ENCODE measurements around the gene MLXIP.
"Not testable (repeated sequence)": the region's sequence is repeated elsewhere in the genome, so short reads cannot be mapped to it uniquely, and the experiment has no call there.

MLXIP gene

DNA sequence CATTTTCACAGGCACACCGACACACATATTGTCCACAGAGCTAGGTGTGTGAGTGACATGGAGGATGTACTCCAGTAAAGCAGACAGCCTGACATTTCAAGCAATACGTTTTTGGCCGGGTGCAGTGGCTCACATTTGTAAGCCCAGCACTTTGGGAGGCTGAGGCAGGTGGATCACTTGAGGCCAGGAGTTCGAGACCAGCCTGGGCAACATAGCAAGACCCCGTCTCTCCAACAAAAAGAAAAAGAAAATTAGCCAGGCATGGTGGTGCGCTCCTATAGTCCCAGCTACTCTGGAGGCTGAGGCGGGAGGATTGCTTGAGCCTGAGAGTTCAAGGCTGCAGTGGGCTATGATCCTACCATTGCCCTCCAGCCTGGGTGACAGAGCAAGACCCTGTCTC lies 22.1 kb upstream of the MLXIP start:
- DNase-seq, result not testable (repeated sequence)

- DNase-seq, result no peak
These were observed 21.4 kb upstream of the MLXIP start for GRCh38 chr12:122057007-122057735.

GRCh38 chr12:122057769-122058168 lies 20.8 kb upstream of the MLXIP start:
- no peak for DNase-seq

DNA sequence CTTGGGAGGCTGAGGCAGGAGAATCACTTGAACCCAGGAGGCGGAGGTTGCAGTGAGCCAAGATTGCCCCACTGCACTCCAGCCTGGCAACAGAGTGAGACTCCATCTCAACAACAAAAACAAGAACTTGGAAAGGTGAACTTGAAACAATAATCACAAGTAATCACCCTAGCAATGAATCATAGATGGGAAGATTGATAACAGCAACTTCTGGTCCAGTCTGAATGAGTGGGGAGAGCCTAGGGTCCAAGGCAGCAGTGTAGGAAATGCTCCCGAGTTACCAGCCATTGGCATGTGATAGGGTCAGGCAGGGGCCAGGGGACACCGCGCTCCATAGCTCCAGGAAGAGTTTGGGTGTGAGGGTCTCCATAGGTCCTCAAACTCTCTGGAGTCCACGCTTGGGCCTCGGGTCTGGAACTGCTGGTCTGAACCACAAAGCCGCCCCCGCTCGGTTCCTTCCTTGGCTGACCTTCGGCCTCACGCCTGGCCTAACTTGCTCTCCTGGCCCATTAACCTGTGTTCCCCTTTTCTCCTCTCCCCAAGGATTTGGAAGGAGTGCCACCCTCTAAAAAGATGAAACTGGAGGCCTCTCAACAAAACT lies 19.9 kb upstream of the MLXIP start:
- no peak for DNase-seq

GRCh38 chr12:122059203-122059960 lies 19.2 kb upstream of the MLXIP start:
- no peak for DNase-seq

DNA sequence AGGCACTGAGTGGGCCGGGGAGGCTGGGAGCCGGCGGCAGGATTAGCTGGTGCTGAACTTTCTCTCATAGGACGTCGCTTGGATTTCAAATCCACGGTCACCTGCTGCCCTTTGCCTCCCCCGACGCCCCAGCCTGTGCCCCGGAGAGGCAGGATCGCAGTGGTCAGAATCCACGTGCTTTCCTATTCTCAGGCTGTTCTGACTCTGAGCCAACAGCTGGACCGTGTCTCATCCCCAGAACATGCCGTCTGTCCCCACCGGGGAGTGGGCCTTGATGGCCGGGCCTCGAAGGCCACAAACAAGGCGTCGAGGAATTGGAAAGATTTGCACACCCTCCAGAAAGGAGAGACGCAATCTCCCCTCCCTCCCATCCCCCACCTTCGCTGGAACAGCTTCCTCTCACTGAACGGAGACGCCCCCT lies 18.5 kb upstream of the MLXIP start:
- DNase-seq, result no peak

- DNase-seq, result no peak
These were observed 17.3 kb upstream of the MLXIP start for GRCh38 chr12:122061253-122061652.

DNA sequence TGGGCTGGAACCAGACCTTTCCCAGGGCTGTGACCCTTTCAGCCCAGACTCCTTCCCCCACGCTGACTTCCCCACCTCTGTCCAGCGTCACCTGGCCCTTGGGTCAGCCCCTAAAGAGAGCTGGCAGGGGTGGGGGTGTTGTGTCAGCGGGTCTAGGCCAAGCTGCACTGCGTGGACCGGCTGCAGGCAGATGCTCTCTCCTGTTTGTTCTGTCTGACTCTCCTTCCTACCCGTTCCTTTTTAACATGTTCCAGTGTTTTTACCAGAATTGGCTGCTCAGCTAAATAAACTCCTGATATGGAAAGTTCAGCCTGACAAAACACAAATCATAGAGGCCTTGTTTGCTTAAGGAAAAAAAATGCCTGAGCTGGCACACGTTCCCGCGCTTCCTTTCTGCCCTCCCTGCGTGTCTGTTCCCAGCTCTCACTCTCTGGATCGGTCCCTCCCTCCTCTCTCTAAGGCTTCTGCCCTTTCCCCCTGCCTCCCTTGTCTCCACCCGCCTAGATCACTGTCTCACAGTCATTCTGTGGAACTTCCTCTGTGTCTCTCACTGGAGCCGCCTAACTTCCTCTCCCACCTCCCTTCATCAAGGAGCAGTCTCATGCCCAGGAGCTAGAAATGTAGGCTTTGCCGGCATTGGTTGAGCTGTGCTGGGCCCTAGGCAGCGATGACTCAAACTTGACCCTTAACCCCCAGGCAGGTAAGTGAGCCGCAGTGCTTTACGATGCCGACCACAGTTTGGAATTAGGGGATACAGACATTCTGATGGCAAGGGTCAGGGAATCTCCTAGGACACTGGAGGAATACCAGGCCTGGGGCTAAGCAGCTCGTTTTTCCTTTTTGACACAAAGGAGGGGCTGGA lies 15.5 kb upstream of the MLXIP start:
- DNase-seq, result no peak

DNA sequence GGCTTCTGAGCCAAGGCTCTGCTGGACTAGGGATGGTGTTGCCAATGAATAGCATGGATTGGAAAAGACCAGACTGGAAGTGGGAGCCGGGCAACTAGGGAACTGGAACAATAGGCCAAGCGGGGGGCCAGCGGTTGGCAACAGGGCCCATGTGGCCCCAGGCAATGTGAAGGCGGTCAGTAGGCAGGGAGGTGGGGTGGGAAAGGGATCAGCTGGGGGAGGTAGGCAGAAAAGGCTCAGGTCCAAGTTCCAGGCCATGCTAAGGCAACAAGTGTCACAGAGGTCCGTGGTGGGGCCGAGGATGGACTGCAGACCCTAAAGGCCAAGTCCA lies 14.9 kb upstream of the MLXIP start:
- no peak for DNase-seq

GRCh38 chr12:122064025-122064777 lies 14.4 kb upstream of the MLXIP start:
- peak; percentile 70 to 71 for DNase-seq

DNA sequence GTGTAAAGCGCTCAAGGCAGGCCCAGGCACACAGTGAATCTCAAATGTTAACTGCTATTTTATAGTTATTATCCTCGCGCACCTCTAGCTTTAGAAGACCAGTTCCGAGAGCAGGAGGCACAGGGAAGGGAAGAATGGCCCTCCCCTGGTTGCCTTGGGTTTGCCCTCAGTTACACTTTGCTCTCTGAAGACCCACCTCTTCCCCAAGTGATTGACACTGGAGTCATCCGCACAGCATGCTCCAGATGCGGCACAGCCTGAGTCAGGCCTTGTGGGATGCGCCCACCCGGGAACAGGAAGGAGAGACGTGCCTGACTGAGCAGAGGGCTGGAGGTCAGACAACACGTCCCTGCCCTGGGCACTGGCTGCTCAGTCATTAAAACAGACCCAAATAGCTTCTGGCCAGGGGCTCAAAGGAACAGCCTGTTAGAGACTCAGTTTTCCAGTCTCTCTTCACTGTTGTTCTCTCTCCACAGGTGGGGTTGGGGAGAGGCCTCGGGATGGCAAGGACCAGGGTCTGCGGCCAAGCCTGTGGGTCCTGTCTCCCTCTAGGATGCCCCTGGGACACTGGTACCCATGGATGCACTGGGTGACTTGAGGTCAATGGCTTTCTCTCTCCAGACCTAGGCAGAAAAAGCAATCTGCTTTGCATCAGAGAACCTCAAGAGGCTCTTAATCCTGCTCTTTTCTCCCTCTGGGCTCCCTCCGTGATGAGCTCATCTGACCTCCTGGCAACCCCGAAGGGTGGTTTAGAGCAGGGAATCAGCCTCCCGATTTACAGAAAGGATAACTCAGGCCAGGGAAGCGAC lies 13.6 kb upstream of the MLXIP start:
- no peak for DNase-seq

DNA sequence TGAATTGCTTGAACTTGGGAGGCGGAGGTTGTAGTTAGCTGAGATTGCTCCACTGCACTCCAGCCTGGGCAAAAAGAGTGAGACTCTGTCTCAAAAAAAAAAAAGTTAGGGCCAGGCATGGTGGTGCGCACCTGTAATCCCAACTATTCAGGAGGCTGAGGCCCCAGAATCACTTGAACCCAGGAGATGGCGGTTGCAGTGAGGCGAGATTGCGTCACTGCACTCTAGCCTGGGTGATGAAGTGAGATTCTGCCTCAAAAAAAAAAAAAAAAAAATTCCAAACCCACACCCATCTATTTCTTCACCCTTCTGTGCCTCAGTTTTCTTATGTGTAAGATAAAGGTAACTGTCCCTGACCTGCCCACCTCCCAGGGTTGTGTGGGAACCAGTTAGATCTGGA lies 11.0 kb upstream of the MLXIP start:
- no peak for DNase-seq

- peak in 1 of 2 experiments; percentile 44 for DNase-seq
These were observed 10.6 kb upstream of the MLXIP start for GRCh38 chr12:122067966-122068365.

DNA sequence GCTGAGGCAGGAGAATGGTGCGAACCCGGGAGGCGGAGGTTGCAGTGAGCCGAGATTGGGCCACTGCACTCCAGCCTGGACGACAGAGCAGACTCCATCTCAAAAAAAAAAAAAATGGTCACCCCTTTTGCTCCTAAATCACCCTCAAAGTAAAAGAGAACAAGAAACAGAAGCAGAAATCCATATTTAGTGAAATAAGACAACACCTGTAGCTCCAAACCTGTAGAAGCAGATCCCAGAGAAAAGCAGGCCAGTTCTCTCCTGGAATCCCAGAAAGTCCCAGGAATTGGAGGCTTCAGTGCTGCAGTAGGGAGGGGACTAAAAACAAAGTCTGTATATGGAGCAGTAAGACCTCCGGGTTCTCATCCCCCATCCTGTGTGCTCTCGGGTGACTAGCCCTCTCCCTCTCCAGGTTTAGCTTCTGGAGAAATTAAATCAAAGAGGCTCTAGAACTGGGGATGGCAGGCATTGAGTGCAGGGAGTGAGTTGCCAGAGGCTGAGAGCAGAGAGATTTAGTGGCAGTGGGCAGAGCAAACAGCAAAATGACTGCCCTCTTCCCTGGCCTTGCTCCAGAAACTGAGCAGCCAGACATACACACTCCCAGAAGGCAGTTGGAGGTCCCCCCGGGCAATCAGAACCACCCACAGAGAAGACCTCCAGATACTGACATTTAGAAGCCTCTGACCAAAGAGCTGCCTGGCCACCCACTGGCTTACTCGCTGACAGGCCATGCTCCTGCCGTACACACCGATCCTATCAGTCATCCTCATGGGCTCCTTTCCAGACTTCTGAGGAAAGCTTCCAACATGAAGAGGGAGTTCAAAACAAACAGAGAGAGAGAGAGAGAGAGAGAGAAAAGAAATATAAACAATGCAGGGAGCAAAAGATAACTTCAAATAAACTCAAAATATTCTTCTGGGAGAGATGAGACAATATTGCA lies 6.3 kb upstream of the MLXIP start:
- no peak for DNase-seq

GRCh38 chr12:122073815-122074214 lies 4.7 kb upstream of the MLXIP start:
- DNase-seq, result no peak

- DNase-seq, result no peak
These were observed 1.6 kb upstream of the MLXIP start for GRCh38 chr12:122076743-122077495.

- peak; percentile 66 to 70 for DNase-seq
These were observed 526 bp downstream of the MLXIP start for GRCh38 chr12:122079033-122079531.

DNA sequence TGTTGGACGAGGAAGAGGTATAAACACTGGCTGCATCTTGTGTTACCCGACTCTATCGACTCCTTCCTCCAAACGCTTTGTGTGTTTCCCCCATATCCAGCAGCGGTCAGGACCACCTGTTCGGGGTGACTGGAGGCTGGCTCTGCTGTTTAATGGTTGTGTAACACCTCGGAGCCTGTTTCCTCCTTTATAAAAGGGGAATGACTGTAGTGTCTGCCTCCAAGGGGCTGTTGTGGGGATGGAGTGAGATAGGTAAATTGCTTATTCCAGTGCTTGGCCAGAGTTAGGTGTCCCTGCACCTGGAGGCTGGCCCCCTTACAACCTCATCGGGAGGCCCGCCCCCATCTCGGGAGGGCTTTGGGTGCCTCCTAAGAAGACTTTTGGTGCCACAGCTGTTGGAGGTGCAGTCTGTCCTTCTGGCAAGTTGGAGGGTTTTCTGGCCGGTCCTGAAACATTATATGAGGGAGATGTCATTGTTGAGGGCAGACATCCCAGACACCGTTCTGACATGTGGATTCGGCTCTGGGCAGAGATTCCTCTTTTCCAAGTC lies 1.1 kb downstream of the MLXIP start:
- no peak for DNase-seq

Measured in activated T-cell treated with anti-CD3 and anti-CD28 coated beads, Interleukin-2, amount 50 U/mL, for 48 hours (primary cell).